ENCODE data around the gene GNL2.

DNA sequence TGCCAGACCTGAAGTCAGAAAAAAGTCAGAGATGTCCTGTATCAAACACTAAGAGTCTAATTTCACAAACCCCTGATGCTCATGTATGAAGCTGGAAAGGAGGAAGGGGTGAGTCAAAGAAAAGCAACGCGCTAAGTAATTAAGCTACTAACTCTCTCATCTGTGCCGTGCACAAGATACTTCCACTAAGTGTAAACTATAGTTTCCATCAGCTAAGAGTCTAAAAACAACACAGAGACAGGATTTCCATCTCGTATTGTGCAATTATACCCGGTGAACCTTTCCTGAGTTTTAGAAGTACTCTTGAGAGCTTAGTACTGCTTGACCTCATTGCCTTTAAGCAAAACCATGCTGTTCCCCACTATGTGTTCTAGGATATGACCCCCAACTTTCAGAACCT is 20.0 kb downstream of the GNL2 start:
- TF ChIP-seq, protein P1, sequence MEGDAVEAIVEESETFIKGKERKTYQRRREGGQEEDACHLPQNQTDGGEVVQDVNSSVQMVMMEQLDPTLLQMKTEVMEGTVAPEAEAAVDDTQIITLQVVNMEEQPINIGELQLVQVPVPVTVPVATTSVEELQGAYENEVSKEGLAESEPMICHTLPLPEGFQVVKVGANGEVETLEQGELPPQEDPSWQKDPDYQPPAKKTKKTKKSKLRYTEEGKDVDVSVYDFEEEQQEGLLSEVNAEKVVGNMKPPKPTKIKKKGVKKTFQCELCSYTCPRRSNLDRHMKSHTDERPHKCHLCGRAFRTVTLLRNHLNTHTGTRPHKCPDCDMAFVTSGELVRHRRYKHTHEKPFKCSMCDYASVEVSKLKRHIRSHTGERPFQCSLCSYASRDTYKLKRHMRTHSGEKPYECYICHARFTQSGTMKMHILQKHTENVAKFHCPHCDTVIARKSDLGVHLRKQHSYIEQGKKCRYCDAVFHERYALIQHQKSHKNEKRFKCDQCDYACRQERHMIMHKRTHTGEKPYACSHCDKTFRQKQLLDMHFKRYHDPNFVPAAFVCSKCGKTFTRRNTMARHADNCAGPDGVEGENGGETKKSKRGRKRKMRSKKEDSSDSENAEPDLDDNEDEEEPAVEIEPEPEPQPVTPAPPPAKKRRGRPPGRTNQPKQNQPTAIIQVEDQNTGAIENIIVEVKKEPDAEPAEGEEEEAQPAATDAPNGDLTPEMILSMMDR (IDR thresholded peaks at IDR 0.05; ENCODE audit: low read depth, low read length) = no peak
- no peak for TF ChIP-seq EZH2phosphoT487 (IDR thresholded peaks at IDR 0.05; ENCODE audit: low read depth)

Data from OCI-LY3 (cell line).